ENCODE results near the gene TMEM174.

TMEM174 gene, protein sequence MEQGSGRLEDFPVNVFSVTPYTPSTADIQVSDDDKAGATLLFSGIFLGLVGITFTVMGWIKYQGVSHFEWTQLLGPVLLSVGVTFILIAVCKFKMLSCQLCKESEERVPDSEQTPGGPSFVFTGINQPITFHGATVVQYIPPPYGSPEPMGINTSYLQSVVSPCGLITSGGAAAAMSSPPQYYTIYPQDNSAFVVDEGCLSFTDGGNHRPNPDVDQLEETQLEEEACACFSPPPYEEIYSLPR

DNA sequence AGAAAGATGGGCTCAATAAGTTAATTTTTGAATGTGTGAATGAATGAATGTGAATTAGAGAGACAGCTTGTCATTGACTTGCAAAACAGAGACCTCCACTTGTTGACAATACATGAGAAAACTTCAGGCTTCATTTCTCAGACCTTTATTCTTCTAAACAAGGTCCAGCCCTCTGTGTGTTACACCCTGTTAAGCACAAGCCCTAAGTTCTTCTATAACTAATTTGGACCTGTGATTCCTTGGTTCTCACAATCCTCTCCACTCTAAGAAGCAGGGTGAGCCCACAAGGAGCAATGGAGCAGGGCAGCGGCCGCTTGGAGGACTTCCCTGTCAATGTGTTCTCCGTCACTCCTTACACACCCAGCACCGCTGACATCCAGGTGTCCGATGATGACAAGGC is at the start of gene TMEM174:
TSS of gene TMEM174 (plus strand) at position 243 of the 400 bp plus-strand sequence. CDS start at position 294, 51 bp downstream.
- DNase-seq: no peak

- no peak for DNase-seq
Observed at GRCh38 chr5:73125289-73125688, 47.7 kb upstream of the TMEM174 start.

GRCh38 chr5:73126381-73126780 is 46.6 kb upstream of the TMEM174 start:
- no peak for DNase-seq

DNA sequence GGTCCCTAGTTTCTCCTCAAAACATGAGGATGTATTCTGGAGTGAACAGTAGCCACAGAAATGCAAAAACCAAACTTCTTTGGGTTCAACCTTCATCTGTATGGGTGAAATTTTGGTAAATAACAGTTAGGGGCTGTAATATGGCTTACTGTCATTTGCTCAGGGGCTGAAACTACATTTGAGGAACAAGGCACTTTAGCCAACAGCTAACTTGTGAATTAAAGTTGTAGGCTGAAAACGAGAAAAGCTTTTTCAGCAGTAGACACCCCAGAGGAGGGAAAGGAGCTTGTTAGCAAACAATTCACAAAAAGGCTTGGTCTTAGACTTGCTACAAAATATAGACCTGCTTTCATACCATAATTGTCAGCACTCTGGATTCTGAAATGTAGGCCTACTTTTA is 46.0 kb upstream of the TMEM174 start:
- no peak for DNase-seq

- no peak for DNase-seq
Observed at GRCh38 chr5:73129143-73129542, 43.9 kb upstream of the TMEM174 start.

DNA sequence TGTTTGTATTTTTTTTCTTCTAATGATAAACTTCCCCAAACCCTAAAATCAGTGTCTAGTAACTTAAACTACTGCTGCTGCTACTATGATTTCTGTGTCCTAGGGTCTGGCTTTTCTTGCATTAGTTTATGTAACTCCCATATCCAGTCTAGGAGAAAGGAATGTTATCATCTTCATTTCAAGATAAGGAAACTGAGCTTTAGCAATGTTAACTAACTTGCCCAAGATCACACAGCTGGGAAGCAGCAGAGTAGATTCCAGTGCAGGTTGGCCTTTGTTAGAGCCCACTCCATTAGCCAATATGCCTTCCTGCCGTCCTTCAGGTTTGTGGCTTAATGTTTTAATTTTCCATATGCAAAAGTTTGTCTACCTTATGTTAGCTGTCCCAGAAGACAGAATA is 42.2 kb upstream of the TMEM174 start:
- no peak for DNase-seq

GRCh38 chr5:73131711-73132425 is 41.1 kb upstream of the TMEM174 start:
- DNase-seq: no peak

- DNase-seq: no peak
Observed at GRCh38 chr5:73132759-73133158, 40.2 kb upstream of the TMEM174 start.

DNA sequence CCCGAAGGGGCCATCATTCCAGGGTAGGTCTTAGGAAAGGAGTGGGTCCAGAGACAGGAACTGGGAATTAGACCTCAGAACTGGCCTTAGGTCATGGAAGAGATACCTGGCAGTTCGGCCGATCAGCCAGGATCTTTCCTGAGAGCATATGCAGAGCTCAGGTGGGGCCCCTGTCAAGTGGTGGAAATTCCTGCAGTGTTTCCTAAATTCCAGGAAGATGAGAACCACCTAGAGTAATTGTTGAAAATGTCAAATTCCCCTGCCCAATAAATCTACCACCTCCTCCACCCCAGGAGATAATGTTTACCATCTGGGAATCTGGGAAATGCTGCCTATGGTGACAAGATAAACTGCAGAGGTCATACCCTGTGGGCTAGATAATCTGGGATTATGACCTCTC is 38.0 kb upstream of the TMEM174 start:
- DNase-seq: no peak

GRCh38 chr5:73135429-73136054 is 37.5 kb upstream of the TMEM174 start:
- DNase-seq: peak; percentile 73

- DNase-seq: no peak
Observed at GRCh38 chr5:73136055-73136562, 36.9 kb upstream of the TMEM174 start.

DNA sequence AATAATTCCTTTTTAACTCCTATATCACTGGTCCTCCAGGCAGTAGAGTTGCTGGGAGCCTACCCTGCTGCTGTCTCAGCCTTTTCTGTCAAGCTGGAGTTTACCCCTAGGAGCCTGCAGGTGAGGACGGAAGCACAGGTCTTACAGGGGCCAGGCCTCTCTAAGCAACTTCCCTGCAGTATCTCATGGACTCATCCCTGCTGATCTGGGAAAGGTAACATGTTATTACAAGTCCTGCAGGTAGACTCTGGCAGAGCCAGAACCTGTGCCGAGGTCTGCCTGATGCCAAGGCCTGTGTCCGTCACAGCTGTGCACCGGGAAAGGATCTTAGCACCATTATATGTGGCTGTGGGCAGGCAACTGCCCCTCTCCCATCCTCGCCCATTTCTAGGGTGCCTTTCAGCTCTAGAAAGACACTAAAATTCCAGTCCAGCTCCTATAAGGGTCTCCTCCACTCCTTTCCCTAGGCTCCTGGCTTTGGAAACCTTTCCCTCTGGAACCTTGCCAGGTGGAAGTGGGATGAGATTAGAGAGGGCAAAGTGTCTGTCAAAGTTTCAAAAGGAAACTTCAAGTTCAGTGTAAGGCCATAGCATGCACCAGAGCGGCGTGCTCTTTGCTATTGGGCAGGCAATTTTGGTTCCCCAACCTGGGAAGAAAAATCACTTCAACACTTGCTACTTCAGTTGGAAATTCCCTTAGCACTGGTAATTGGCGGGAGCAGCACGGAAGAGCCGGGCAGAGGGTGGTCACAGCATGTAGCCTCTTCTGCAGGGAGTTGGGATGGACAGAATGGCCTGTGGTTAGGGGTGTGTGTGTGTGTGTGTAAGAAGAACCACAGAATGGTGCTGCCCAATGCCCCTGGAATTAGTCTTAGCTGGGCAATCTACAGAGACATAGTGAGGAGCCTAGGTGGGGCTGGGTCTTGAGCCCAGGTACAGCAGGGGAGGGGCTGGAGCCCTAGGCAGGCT is 35.1 kb upstream of the TMEM174 start:
- no peak for DNase-seq

GRCh38 chr5:73139485-73139884 is 33.5 kb upstream of the TMEM174 start:
- no peak for DNase-seq

DNA sequence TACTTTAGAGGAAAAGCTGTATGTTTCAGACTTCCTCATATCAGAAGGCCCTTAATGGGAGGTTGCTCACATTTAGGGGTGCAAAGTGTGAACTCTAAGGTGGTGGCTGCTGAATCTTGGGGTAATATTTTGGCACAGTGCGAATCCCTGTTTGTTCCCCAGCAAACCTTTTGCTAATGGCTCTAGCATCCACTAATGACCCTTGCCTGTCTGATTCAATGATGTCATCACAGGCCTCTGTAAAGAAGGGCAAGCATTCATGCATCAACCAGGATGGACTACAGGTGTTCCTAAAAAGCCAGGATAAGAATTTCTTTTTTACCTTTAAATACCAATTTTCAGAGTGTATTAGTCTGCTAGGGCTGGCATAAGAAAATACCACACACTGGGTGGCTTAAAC is 32.2 kb upstream of the TMEM174 start:
- DNase-seq: no peak

GRCh38 chr5:73142035-73142434 is 31.0 kb upstream of the TMEM174 start:
- no peak for DNase-seq

GRCh38 chr5:73143716-73144115 is 29.3 kb upstream of the TMEM174 start:
- DNase-seq: no peak

GRCh38 chr5:73149540-73149939 is 23.5 kb upstream of the TMEM174 start:
- no peak for DNase-seq

GRCh38 chr5:73150876-73151275 is 22.1 kb upstream of the TMEM174 start:
- DNase-seq: no peak

DNA sequence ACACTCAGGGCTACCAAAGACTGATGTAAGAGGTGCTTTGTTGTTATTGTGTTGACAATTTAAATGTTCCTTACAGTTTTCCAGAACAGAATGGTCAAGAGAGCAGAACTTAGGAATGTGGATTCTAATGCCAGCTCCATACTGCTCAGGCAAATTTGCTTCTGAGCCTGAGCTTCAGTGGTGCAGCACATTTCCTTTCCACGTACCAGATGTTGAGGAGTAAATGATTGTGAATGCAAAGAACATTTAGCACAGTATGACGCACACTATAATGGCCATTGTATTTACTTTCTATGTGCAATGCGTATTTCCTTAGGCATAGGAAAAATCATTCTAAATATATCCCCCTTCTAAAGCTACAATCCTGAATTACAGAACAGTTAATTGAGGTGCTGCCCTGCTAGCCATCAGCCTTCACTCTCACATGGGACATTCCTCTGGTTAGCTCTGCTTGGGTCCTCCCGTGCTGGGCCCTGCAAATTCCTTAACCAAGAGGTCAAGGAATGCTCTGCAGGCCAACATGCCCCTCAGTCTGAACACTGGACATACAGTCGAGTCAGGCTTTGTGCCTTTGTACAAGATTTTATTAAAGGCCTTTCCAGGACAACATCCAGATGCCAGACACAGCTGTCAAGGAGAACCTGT is 21.1 kb upstream of the TMEM174 start:
- DNase-seq: no peak

DNA sequence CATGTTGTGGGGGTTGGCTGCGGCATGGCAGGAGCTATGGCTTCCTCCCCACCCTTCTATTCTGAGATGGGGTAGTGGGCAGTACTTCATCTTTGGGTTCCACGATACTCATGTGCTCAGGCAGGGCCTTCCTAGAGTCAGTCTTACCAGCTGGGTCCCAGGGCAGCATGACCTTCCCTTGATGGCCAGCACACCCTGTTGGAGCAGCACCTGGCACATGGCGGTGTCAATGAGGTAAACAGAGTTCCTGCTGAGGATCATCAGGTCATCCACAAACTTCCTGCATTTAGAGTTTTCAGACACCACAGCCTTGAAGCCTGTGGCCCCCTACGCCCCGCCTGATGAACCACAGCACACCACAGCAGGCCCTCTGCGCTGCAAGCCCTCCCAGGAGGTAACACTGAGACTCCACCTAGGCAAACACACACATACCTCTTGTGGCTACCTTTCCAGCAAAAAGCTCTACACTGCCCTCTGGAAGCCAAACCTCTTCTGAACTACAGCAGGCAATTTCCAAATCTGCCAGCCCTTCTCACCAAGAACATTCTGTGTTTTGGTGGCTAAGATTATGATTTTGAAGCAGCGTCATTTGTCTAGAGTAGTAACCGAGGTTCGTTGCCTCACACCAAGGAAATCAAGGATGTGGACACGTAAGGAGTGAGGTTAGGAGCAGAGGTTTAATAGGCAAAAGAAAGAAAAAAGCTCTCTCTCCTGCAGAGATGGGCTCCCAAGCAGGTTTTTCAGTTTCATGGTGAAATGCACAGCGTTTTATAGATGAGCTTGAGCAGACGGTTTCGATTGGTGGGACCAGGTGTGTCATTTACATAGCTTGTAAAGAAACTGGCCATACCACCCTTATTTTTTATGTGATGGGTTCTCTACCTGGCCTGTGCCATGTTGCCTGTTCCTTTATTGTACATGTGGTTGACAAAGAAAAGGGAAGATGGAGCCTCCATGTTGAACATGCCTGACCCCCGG is 20.3 kb upstream of the TMEM174 start:
- no peak for DNase-seq

GRCh38 chr5:73153513-73153912 is 19.5 kb upstream of the TMEM174 start:
- DNase-seq: no peak

All from NCI-H82 (cell line).